ENCODE data around the gene RAB11FIP4.

Gene RAB11FIP4

DNA sequence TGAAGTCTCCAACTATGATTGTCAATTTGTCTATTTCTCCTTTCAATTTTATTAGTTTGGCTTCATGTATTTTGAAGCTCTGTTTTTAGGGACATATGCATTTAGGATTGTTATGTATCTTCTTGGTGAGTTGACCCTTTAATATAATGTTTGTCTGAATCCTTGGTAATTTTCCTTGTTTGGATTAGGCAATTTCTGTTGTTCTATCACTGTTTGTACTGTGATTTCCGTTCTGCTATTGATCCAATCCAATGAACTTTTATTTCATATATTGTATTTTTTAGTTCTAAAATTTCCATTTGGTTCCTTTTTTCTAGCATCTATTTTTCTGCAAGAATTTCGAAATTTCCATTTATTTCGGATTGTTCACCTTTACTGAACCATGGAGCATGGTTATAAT lies 31.0 kb downstream of the RAB11FIP4 start:
- Histone ChIP-seq H3K27me3 (ENCODE audit: insufficient read depth, poor library complexity, severe bottlenecking) (no peaks in the 10 kb centered on the region), H3K27ac (replicated peaks) (no peak overlapping the region), H3K4me3 (replicated peaks; ENCODE audit: insufficient read depth, low read length) (no peak overlapping the region)
- DNase-seq (ENCODE audit: low read depth in 1 of 2, low spot score in 1 of 2) = no peak
- TF ChIP-seq GABPA (IDR thresholded peaks at IDR 0.05; ENCODE audit: low read depth) = no peak
- TF ChIP-seq, protein P1, sequence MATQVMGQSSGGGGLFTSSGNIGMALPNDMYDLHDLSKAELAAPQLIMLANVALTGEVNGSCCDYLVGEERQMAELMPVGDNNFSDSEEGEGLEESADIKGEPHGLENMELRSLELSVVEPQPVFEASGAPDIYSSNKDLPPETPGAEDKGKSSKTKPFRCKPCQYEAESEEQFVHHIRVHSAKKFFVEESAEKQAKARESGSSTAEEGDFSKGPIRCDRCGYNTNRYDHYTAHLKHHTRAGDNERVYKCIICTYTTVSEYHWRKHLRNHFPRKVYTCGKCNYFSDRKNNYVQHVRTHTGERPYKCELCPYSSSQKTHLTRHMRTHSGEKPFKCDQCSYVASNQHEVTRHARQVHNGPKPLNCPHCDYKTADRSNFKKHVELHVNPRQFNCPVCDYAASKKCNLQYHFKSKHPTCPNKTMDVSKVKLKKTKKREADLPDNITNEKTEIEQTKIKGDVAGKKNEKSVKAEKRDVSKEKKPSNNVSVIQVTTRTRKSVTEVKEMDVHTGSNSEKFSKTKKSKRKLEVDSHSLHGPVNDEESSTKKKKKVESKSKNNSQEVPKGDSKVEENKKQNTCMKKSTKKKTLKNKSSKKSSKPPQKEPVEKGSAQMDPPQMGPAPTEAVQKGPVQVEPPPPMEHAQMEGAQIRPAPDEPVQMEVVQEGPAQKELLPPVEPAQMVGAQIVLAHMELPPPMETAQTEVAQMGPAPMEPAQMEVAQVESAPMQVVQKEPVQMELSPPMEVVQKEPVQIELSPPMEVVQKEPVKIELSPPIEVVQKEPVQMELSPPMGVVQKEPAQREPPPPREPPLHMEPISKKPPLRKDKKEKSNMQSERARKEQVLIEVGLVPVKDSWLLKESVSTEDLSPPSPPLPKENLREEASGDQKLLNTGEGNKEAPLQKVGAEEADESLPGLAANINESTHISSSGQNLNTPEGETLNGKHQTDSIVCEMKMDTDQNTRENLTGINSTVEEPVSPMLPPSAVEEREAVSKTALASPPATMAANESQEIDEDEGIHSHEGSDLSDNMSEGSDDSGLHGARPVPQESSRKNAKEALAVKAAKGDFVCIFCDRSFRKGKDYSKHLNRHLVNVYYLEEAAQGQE (IDR thresholded peaks at IDR 0.05; ENCODE audit: insufficient replicate concordance, low read depth) = no peak
- TF ChIP-seq SPI1 (IDR thresholded peaks at IDR 0.05; ENCODE audit: borderline replicate concordance, low read depth) = no peak
- TF ChIP-seq POLR2AphosphoS5 (IDR thresholded peaks at IDR 0.05; ENCODE audit: low read depth) = no peak
- TF ChIP-seq, protein P2, sequence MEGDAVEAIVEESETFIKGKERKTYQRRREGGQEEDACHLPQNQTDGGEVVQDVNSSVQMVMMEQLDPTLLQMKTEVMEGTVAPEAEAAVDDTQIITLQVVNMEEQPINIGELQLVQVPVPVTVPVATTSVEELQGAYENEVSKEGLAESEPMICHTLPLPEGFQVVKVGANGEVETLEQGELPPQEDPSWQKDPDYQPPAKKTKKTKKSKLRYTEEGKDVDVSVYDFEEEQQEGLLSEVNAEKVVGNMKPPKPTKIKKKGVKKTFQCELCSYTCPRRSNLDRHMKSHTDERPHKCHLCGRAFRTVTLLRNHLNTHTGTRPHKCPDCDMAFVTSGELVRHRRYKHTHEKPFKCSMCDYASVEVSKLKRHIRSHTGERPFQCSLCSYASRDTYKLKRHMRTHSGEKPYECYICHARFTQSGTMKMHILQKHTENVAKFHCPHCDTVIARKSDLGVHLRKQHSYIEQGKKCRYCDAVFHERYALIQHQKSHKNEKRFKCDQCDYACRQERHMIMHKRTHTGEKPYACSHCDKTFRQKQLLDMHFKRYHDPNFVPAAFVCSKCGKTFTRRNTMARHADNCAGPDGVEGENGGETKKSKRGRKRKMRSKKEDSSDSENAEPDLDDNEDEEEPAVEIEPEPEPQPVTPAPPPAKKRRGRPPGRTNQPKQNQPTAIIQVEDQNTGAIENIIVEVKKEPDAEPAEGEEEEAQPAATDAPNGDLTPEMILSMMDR (IDR thresholded peaks at IDR 0.05; ENCODE audit: insufficient read depth, low read length) = no peak

DNA sequence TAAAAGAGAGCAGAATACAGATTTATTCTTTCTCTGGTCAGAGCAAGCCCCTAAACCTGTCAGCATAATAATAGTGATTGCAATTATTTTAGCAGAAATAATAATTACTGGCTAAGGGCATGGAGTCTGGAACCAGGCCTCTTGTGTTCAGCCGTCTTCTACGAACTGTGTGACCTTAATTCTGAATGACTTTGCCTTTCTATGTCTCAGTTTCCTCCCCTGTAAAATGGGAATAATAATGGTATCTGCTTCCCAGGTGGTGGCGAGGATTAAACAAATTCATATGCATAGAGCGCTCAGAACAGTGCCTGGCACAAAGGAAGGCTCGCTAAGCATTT lies 33.4 kb downstream of the RAB11FIP4 start:
- Histone ChIP-seq H3K27me3 (ENCODE audit: insufficient read depth, poor library complexity, severe bottlenecking) (no peaks in the 10 kb centered on the region), H3K4me3 (replicated peaks; ENCODE audit: insufficient read depth, low read length) (no peak overlapping the region), H3K27ac (replicated peaks) (no peak overlapping the region)
- no peak for DNase-seq (ENCODE audit: low read depth in 1 of 2, low spot score in 1 of 2)
- TF ChIP-seq GABPA (IDR thresholded peaks at IDR 0.05; ENCODE audit: low read depth) (no peak), SPI1 (IDR thresholded peaks at IDR 0.05; ENCODE audit: borderline replicate concordance, low read depth) (no peak), POLR2AphosphoS5 (IDR thresholded peaks at IDR 0.05; ENCODE audit: low read depth) (no peak)
- TF ChIP-seq, protein P1 (IDR thresholded peaks at IDR 0.05; ENCODE audit: insufficient replicate concordance, low read depth) = no peak
- TF ChIP-seq, protein P2 (IDR thresholded peaks at IDR 0.05; ENCODE audit: insufficient read depth, low read length) = no peak

DNA sequence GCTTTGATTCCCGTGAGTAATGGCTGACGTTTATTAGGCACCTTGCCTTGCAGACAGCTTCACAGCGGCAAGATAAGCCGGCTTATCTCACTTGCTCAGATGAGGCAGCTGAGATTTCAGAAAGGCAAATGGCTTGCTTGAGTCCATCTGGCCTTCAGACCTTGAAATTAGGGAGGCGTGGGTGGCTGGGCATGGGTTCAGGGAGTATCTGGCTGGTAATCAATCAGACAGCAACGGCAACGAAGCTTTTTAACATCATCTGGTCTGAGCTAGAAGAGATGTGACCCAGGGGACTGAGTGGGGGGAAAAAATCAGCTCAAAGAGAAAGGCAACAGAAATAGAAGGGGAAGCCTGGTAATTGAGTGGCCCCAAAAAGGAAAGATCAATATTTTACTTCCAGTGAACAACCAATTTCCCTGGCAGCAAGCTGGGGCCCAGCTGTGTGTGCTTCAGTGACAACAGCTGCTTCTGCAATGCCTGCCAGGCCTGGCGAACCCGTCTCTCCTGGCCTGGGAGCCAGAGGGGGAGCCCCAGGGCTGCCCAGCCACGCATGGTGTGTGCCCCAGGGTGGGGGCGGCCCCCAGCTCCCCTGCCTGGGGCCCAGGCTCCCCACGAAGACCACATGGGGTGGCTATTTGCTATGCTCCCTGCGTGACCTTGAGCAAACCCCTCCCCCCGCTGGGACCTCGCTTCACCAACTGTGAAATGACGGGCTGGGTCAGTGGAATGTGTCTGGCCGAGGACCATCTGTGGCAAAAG lies 34.0 kb downstream of the RAB11FIP4 start:
- no peak overlapping the region for H3K4me3 ChIP-seq (replicated peaks; ENCODE audit: insufficient read depth, low read length)
- no peak for DNase-seq (ENCODE audit: low read depth in 1 of 2, low spot score in 1 of 2)
- H3K27me3 ChIP-seq (ENCODE audit: insufficient read depth, poor library complexity, severe bottlenecking) = no peaks in the 10 kb centered on the region
- TF ChIP-seq GABPA (IDR thresholded peaks at IDR 0.05; ENCODE audit: low read depth) (no peak), POLR2AphosphoS5 (IDR thresholded peaks at IDR 0.05; ENCODE audit: low read depth) (no peak), SPI1 (IDR thresholded peaks at IDR 0.05; ENCODE audit: borderline replicate concordance, low read depth) (no peak)
- TF ChIP-seq, protein P1 (IDR thresholded peaks at IDR 0.05; ENCODE audit: insufficient replicate concordance, low read depth) = no peak
- TF ChIP-seq, protein P2 (IDR thresholded peaks at IDR 0.05; ENCODE audit: insufficient read depth, low read length) = no peak
- no peak overlapping the region for H3K27ac ChIP-seq (replicated peaks)
